Endometrium (tissue), 2 donors: Measurements from ENCODE around the gene XCL1.
"Not testable (repeated sequence)": the region's sequence is repeated elsewhere in the genome, so short reads cannot be mapped to it uniquely, and the experiment has no call there.

Source experiments
- FAIRE-seq: peaks from 2 replicates; lab custom pipeline; 2012; peaks lifted over from hg19 to GRCh38; lab: Jason Lieb, UNC
- donor health status: control.
- donor health status: control.

XCL1 gene

DNA sequence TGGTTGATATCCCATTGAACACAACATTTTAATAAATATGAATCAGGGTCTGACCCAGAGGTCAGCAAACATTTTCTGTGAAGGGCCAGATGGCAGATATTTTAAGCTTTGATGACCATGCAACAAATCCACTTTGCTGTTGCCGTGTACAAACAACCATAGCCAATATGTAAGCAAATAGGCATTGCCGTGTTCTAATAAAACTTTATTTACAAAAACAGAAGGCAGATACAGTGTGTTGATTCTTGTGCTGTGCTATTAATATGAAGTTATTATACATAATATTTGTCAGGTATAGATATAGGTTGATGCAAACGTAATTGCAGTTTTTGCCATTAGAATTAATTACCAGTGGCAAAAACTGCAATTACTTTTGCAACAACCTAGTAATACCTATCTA, 8.8 kb upstream of the XCL1 start:
- no peak for FAIRE-seq

GRCh38 chr1:168568346-168568745, 8.1 kb upstream of the XCL1 start:
- FAIRE-seq = no peak

GRCh38 chr1:168570652-168571051, 5.8 kb upstream of the XCL1 start:
- no peak for FAIRE-seq

- no peak for FAIRE-seq
These were observed 3.8 kb upstream of the XCL1 start for GRCh38 chr1:168572633-168573032.

DNA sequence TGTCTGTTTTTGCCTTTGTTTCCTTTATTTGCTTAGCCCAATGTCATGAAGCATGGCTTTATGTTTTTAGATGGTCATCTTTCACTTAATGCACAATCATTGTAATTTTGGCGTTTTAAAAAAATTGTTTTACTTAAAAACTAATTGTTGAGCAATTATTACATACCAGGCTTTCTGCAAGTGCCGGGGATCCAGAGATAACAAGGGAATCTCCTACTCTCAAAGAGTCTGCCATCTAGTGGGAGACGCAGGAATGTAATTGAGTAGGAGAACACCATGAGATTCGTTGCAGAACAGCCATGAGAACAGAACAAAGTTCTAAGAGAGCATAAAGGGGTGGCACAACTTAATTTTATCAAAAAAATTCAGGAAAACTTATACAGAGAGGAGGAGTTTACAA, 2.2 kb upstream of the XCL1 start:
- FAIRE-seq = peak; percentile 92

DNA sequence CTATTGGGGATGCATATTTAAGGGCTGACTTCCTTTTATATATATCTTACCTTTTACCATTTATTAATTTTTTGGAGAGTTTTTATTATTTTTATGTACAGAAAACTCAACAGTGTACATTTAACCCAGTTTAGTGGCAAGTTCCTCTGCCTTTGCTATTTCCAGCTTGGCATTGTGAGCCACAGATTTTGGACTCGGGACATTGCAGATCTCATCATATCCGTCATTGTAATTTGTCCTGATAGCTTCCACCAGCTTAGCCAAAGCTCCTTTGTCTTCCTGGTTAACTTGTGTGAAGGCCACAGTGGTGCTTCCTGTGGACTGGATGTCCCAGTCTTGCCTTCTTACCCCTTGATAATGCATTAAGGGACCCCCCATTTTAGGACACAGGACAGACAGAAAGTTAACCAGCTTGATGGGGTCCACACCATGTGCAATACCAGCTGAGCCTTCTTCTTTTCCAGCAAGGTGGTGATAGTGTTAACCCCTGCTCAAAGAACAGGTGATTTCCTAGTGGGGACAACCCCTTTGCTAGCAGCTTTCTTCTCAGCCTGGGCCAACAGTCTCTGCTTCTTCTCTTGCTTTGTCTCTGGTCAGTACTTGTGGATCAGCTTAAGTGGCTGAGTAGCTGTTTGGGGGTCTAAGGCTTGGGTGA, 2.3 kb downstream of the XCL1 start:
- FAIRE-seq = not testable (repeated sequence)

DNA sequence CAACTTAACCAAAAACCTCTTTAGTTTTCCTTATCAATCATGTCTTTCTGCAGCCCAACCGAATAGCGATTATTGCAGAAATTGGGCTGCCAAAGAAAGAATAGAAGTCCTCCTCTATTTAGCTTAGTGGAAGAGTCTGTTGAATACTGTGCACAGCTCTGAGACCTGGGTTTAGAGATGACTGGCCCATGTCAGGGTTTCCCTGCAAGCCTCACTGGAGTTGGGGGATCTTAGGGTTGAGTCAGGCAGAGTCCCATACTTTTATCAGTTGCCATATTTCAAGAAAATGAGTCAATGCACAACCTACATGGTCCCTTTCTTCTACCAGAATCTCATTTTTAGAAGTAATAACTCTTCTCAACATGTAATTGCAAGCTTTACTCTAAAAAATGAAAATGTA, 3.9 kb downstream of the XCL1 start:
- not testable (repeated sequence) for FAIRE-seq

DNA sequence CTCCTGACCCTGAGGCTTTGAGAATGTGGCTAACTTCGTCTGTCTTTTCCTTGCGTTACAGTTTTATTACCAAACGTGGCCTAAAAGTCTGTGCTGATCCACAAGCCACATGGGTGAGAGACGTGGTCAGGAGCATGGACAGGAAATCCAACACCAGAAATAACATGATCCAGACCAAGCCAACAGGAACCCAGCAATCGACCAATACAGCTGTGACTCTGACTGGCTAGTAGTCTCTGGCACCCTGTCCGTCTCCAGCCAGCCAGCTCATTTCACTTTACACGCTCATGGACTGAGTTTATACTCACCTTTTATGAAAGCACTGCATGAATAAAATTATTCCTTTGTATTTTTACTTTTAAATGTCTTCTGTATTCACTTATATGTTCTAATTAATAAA, 4.6 kb downstream of the XCL1 start:
- peak; percentile 39 for FAIRE-seq

DNA sequence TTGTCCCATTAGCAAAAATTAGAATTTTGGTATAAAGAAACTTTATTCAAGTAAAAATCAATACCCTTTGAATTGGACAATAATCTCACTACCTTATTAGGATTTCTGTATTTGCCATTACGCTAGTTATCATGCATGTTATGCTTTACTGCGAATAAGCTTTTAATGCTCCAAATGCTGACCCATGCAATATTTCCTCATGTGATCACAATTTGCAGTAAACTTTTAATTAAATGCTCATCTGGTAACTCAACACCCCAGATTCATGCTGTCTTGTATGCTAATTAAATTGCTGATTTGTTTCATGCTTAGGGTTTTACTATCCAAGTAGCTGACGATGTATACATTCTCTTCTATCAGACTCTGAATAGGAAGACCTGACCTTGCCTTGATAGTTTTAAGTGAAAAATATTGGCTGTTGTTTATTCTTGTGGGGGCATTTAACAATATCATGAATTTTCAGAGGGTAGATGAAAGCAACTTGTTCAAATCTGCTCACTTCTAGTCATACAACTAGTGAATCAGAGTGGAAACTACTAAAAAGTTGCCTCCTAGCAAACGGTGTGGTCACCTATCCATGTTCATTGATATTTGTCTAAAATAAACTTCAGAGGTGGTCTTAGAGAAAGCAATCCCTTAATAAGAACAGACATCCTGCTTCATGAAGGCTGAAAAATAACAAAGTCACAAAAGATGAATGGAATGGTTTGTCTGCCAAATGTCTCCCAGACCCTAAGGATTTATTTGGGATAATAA, 5.6 kb downstream of the XCL1 start:
- no peak for FAIRE-seq

DNA sequence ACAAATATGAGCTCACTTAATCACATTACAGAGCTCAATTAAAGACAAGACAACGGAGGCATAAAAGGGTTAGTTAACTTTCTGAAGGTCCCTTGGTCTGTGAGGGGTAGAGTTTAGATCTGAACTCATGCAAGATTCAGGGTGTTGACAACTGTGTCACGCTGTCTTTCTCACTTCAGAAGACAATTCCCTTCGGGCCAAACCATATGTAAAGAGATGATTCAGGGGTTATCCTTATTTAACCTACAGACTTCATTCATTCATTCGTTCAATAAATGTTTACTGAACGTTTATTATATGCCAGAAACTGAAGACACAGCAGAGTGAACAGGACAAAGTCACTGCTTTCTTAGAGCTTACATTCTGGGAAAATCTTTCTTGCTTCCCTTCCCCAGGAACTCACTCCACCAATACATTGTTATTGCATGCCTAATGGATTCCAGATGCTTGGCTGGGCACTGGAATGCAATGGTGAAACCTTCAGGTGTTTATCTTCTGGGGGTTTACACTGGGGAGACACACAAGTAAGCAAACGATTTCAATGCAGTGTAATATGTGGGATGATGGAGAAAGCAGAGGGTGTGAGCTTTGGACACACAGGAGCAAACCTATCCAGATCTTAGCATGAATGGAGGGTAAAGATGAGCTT, 6.4 kb downstream of the XCL1 start:
- no peak for FAIRE-seq

DNA sequence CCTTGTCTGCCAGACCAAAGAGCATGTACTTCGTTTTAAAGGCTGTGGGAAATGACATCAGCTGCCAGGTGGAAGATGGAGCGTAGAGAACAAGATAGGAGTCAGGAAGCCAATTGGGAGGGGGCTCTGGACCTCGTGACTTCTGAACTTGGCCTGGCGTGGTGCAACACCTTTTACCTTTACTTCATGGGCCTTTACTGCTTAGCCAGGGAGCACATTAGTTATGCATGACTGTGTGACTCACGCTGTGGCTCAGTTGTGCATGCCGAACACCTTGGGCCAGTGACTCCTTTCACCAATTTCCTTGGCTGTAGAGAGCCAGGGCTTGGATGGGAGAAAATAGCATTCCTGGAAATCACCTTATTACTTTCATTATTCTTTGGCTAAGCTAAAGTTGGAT, 7.2 kb downstream of the XCL1 start:
- FAIRE-seq = no peak

DNA sequence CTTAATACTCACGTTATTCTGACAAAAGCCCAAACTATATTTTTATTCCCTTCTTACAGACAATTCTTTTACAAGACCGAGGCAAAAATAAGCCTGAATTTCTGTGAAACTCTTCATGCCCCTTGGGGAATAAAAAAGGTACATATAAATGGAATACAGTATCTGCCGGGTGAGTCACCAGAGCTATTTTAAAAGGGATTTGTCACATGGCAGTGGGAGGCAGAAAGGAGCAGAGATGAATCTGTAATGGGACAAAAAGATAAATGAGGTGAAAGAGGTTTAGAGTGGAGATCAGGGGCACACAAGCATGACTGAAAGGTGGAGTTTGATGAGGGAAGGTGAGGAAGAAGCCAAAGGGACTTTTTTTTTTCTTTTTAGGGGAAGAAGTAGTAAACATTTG, 8.8 kb downstream of the XCL1 start:
- FAIRE-seq = no peak

DNA sequence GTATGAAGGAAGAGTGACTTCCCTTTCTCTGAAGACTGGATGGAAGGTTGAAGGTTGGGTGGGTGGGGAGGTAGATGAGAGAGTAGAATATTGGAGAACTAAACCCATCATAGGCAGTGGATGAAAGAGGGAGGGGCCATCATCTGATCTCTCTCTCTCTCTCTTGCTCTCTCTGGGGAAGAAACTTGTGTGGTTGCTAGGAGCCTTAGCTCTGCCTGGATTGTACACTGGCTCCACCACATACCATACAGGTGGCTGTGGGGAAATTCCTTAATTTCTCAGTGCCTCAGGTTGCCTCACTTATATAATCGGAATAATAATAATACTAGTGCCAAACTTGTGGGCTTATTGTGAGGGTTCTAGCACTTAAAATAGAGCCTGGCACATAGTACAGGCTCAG, 9.5 kb downstream of the XCL1 start:
- FAIRE-seq = no peak

GRCh38 chr1:168589167-168589566, 12.8 kb downstream of the XCL1 start:
- FAIRE-seq = no peak

DNA sequence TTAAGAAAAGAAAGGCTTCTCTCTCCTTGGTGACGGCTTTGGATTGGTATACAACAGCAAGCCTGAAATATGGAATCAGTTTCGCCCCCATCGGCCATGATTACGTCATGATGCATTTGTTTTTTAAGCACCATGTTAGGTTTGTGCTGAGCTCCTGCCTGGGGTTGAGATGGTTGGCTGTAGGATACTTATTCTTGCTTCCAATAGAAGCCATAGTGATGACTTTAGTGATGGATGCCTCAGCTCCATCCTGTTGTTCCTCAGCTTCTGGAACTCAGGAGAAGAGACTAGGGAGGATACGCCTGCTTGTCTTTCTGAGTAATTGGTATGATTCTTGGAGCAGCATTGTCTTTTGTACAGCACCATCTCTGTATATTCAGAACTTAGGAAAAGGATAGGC, 14.7 kb downstream of the XCL1 start:
- no peak for FAIRE-seq

- no peak for FAIRE-seq
These were observed 15.3 kb downstream of the XCL1 start for GRCh38 chr1:168591641-168592250.

- not testable (repeated sequence) for FAIRE-seq
These were observed 19.0 kb downstream of the XCL1 start for GRCh38 chr1:168595403-168595802.

DNA sequence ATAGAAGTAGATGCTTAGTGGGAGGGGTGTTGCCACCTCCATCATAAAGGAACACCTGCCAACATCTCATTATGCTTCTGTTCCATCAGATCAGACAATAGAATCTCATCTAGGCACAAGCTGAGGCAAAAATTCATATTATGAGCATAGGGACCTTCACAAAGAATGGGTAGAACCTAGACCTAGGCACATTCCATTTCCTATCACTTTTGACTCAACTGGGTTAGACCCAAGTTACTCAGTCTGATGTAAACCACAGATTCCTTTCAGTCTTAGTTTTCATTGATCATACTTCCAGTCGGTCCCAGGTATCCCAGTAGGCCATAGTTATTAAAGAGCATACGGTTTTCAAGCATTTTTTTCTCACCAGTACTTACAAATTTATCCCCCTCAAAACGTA, 21.7 kb downstream of the XCL1 start:
- no peak for FAIRE-seq

- FAIRE-seq = no peak
These were observed 22.5 kb downstream of the XCL1 start for GRCh38 chr1:168598892-168599291.

DNA sequence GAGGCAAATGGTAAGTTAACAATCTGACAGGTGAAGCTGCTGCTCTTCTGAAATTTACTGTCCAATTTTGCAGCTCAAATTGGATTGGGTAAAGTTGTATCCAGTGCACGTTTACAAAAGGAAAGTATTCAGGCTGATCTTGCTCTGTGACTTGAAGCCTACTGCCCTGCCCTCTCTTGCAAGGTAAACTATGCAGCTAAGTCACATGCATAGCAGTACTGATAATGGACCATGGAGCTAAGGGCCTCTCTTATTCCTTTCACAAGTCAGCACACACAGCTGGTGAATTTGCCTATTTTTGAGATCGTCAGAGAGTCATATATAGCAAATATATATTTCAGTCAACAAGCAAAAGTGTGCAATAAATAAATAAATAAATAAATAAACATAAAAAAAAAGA, 23.2 kb downstream of the XCL1 start:
- FAIRE-seq = no peak

DNA sequence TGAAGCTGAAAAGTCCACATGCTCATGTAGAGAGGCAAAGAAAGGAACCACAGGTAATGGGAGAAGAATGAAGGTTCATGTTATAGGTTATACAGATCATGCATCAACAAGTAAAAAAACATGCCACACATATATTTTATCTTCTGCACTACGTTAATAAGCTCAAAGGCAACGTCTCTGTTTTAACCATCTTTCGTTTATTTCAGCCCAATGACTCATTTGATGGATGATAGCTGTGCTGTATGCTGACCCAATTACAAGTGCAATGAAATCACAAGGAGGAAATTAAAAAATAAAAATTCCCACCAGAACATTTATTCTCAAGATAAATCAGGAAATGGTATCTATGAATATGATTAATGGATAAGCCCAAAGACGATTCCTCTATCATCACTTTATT, 24.6 kb downstream of the XCL1 start:
- FAIRE-seq = no peak

DNA sequence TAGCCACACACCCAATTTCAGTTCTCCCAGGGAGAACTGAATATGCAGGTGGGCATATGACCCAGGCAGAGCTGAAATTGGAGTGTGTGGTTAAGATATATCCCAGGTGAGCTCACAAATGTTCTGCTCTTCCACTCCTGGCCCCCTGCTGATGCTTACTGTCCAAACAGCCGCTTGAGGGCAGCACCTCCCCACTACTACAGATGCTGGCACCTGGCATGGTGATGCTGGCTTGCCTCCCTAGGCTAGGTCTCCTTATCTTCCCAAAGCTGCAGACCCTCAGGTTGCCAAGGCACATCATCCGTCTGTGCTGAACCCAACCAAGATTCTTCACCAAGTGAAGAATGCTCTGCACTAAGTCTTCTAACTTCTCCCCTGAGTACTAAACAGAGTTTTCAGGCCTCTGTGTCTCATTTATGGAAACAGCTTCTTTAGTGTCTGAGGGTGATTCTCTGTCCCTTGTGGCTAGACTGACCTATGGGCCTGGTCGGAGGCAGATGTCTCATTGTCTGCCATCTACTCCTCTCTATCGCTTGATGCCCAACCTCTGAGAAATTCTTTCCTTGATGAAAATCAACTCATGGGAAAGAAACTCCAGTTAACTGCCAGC, 27.2 kb downstream of the XCL1 start:
- no peak for FAIRE-seq

DNA sequence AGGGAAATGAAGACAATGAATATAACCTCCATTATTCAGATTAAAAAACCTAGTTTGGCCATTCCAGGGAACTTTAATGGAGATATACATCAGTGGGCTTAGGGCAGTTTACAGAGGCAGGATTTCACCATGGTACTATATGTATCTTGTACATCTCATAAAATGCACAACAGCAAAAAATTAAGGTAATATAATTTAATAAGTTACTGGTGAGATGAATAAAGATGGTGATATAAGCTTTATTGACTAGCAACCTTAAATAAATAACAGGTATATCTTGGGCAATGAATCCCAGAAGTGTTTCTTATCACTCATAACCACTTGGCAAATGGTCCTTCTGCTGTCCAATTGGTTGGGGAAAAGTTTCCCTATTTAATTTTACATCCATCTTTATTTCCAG, 29.0 kb downstream of the XCL1 start:
- FAIRE-seq = no peak
